Endothelial cell of hepatic sinusoid (primary cell): ENCODE data around the gene CCDC66.

Experiments used
- in situ Hi-C: cut with HindIII; loops from 2 replicates; pipeline ENCODE4 v1.10.0; 2017; ENCODE audit warnings: low sequenced_read_pairs

The CCDC66 gene

DNA sequence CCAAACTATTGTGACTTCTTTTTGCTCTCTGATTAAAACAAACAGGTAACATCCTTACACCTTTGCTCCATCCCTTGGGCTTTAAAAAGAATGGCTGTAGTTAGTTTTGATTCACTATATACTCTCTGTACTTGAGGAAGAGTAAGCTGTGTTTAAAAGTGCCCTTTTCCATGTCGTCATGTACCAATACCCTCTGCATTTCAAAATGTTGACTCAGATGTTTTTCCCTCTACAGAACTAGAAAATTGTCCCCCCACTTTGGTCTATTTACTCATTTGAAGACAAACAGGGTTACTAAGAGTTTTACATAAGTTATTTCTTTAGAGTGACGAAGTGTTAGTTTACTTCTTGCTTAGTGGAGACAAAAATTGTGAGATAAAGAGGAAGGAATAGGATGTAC is 63.4 kb downstream of the CCDC66 start:
- in situ Hi-C loops: loop anchor here (5.0 kb wide), 1 partner anchor 62 kb away; the partner anchor contains the start of gene TASOR

DNA sequence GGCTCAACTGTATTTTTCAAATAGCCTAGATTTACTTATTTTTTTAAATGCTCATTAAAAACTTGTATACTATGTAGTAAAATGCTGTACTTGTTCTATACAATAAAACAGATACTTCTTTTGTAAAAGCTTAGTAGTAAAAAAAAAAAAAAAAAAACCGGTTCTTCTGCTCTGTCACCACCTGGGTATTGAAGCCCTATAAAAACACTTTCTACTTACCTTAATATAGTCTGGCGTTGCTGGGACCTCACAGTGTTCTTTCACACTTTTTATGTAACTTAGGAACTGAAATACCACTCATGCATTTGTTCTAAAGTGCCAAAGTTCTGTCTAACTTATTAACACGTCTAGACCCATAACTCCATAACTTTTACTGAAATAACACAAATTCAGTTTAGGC is 64.7 kb downstream of the CCDC66 start:
- in situ Hi-C loops: loop anchor here (5.0 kb wide), 1 partner anchor 61 kb away; the partner anchor contains the start of gene TASOR

DNA sequence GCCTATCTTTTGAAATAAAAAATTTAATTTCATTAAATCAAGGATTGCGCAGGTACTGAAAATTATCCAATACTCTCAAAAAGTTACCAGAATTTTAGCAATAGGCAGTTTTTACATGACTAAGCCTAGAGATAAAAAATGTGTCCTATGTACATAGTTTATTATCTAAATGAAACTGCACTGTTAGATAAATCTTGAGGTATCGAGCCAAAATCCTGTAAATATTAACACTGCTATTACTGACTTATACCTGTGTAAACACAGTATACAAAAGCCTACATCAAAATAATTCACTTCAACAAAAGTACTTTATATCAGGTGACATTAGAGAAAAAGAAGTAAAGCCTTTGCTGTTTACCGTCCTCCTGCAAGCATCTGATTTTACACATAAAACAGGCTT is 65.4 kb downstream of the CCDC66 start:
- in situ Hi-C loops: loop anchor here (5.0 kb wide), 1 partner anchor 60 kb away; the partner anchor contains the start of gene TASOR

DNA sequence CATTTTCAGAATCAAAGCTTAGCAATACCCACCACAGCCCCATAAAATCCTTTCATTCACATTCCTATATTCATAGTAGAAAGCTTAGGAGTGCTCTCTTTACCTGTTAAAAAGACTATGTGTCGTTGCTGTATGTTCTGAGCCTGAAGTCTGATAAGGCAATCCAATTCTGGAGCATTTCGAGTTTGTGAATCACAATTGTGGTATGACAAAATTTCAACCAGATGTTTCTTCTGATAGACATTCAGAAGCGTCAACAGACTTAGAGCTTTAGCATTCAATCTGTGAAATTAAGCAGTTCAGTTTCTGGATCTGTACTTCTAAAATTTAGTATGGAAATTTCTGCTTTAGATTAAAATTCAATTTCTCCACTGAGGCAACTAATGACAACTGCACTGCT is 67.8 kb downstream of the CCDC66 start:
- in situ Hi-C loops: loop anchor here (5.0 kb wide), 1 partner anchor 58 kb away; the partner anchor contains the start of gene TASOR

DNA sequence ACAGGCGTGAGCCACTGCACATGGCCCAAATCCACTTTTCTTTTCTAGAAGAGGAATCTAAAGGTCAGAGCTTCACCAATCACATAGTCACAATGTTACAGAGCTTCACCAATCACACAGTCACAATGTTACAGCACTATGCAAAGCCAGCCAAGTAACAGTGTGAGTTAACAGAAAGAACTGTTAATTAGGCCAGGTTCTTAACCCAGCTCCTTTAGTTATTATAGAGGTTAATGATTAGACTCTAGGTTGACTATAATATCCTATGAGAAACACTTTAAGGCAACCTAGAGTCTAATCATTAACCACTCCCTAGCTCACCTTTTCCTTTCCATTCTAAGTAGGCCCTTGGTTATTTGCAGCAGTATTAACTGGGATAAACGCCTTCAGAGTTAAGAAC is 72.1 kb downstream of the CCDC66 start:
- in situ Hi-C loops: no loop called here

DNA sequence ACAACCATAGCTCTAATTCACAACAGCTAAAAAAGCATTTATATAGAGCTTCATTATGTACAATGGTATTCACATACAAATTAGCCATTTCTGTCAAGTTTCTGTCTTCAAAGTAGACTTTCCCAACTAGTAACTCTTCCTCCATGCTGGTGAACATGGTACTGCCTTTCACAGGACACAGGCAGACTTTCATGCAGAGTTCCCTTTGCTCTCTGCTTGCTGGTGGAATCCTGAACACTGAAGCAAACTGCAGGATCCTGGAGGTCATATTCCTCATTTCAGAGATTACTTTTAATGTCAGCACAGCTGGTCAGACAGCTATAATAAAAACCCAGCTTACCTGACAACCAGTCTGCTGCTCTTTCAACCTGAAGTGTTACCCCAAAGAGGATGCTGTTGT is 72.5 kb downstream of the CCDC66 start:
- in situ Hi-C loops: no loop called here

DNA sequence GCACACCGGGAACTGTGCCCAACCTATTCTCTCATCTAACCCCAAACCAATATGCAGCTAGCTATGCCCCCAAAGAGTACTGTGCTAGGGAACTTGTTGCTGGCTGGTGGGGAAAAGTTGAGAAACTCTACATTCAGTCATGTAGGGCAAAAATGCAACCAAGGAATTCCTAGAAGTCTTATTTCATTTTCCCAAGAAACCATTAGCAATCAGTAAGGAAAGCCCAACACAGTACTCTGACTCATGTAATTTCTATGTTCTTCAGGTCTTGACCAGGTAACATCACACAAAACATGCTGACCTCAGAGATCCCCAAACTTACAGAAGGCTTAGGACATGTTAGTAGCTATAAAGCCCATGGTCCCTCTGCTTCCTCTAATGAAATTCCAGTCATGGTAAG is 74.0 kb downstream of the CCDC66 start:
- in situ Hi-C loops: no loop called here

DNA sequence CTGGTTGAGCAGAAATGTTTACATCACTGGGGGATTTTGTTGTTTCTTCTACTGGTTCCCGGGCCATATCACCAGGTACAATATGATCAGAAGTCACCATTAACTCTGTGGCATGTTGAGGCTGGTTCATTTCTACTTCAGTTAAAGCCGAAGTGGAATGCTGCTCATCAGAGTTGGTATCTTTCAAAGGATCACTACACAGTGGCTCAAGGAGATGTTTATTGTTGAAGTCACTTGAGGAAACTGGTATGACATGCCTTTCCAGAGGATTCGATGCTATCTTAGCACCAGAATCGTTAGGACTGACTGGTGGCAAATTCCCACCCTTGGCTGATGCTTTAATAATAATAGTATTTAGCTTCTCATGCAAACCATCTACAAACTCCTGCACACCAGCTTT is 76.2 kb downstream of the CCDC66 start:
- in situ Hi-C loops: no loop called here

DNA sequence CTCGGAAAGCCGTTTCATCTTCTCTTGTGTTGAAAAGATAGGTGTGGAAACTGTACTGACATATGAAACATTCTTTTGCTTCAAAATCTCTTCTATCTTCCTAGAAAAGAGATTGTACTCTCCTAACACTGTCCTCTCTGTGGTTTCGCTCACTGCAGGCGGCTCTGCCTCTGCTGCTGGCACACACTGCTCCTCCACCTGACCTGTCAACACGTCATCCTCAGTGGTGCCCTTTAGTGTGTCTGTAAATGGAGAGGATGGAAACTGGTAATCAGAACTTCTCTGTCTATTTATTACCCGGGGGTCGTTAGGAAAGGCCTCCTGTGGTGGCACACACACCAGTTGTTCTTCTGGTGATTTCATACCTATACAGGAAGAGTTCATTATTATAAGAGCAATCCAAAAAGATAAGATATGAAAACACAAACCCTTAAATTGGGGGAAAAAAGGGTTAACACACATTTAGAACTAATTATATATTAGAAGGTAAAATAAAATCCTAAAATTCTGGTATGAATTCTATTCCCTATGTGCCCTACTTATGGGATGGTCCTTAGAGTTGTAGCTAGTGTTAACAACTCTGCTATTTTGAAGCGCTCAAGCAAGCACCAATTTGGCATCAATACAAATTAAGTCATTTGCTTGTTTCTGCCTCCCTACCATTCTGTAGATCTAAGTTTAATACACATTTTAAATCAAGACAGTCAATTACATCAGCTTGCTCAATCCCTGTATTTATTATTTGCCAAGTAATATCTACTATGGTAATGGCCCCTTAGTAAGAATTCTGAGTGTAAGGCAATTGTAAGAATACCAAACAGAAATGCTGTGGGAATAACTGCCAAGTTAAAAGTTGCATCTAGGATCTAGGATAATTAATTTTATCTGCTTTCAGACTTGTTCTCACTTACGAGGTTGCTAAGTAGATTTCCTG is 76.9 kb downstream of the CCDC66 start:
- in situ Hi-C loops: no loop called here

DNA sequence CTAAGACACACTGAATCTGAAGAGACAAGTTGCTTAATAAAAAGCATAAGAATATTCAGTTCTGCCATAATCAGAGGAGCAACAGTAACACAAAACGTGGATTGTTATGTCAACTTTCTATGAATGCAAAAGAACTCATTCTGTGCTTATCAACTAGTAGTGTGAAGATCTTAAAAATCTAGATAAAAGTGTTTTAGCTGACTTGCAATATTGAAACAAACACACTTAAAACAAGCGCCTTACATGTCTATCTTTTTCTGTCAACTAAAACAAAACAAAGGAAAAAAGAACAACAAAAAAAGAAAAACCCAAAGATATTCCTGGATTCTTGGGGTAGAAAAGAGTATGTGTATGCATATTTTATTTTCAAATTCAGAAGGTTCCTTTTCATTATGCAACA is 88.4 kb downstream of the CCDC66 start:
- in situ Hi-C loops: no loop called here

DNA sequence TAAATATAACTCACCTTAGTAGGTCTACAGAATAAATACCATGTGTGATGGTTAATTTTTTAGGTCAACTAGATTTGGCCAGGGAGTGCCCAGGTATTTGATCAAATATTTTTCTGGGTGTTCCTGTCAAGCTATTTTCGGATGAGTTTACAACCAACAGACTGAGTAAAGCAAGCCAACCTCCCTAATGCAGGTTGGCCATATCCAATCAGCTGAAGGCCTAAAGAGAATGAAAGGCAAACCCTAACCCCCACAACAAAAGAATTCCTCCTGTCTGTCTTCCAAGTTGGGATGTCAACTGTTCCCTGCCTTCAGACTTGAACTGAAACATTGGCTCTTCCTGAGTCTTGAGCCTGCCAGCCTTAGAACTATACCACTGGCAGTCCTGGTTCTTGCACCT is 97.5 kb downstream of the CCDC66 start:
- in situ Hi-C loops: no loop called here

DNA sequence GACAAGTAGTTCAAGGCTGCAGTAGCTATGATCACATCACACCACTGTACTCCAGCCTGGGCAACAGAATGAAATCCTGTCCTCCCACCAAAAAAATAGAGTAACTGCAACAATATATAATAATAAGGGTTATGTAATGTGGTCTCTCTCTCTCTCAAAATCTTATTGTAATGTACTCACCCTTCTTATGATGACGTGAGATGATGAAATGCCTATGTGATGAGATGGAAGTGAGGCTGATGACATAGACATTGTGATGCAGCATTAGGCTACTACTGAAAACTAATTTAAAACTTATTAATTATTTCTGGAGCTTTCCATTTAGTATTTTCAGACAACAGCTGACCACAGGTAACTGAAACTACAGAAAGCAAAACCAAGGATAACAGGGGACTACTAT is 98.7 kb downstream of the CCDC66 start:
- in situ Hi-C loops: no loop called here

DNA sequence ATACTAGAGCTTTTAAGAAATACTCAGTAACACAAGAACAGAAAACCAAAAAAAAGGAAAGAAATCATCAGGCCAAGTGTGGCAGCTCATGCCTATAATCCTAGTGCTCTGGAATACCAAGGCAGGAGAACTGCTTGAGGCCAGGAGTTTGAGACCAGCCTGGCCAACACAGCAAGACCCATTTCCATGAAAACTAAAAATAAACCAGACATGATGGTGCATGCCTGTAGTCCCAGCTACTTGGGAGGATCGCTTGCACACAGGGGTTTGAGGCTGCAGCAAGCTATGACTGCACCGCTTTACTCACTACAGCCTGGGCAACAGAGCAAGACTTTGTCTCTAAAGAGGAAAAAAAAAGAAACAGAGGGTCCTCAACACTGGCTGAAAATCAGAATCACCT is 107.8 kb downstream of the CCDC66 start:
- in situ Hi-C loops: no loop called here

DNA sequence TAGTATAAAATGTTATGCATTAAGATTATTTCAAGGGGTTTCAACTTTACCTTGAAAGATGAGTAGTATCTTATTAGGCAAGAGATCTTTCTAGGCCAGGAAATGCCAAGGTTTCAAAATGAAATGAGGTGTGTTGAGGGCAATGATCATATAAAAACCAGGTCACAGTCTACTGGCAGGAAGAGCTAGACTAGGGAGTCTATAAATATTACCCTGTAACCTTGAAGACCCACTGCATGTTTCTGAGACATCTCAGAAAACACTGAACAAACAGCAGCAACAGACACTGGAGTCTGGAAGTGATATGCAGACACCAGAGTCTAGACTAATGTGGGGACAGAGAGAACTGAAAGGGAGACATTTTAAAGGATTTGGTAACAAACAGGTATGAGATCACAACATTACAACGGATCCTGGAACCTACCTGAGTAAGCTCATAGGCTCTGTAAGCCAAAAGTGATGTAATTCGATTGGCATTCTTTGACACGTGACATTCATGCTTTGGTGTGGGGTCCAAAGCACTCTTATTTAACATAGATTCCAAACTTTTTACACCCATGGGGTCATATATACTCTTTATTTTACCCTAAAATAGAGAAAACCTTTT is 111.1 kb downstream of the CCDC66 start:
- in situ Hi-C loops: no loop called here
